ENCODE data around the gene UBXN2A. TPM values are rescaled to one million over a fixed set of nuclear protein-coding genes. Genes with fewer than 3 reads are reported as not detected.

Gene UBXN2A
- total and polyA plus RNA-seq, 2 experiments from 2014 or later = 17.2 to 18.0 TPM

DNA sequence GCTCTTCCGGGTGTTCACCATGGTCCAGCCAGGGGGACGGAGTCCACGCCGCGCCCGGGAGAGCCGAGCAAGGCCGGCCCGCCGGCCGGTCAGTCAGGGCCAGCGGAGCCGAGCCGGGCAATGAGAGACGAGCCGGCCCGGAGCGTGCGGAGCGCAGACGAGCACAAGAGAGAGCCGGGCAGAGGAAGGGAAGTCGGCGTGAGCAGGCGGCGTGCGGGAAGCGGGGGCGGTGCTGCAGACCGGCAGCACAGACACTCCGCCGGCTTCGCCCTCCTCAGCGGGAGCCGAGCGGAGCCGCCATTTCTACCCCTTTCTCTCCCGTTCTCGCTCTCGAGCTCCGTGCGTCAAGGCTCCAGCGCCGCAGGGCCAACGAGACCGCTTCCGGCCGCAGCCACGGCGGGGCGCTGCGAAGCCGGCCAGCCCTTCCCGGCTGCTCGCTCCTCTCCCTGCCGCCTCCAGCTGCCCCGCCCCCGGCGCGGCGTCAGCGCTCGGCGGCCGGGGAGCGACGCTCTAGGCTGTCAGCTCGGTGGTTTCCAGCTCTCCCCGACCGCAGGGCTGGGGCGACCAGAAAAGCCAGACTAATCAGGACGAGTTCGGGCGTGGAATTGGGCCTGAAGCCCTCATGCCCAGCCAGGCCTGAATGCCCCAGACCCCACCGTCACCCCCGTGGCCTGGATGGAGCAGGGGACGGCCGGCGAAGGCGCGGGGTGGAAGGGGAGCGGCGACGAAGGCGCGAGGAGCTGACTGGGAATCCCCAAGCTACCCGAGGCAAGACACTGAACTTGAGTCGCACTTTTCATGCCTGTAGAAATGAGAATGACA is 13.3 kb upstream of the UBXN2A start, which contains the start of gene ATAD2B:
ATAD2B (minus strand) TSS at position 374 of the 822 bp plus-strand sequence; CDS start at position 21, 353 bp downstream.
- peak within 1 kb of the TSS; percentile 97 for H3K9ac ChIP-seq
- TF ChIP-seq EZH2 (IDR thresholded peaks at IDR 0.05; ENCODE audit: insufficient read depth, poor library complexity, severe bottlenecking) (no peak), EZH2phosphoT487 (IDR thresholded peaks at IDR 0.05; ENCODE audit: insufficient read depth, low read depth) (no peak)
- peak within 1 kb of the TSS; percentile 98 for H3K4me3 ChIP-seq
- DNase-seq = peak; percentile 97
- H2AFZ ChIP-seq = peak within 1 kb of the TSS; percentile 92
- H3K4me2 ChIP-seq (ENCODE audit: unreplicated experiment) = peak within 1 kb of the TSS; percentile 95
- H4K20me1 ChIP-seq (ENCODE audit: insufficient read depth) = no peaks in the 10 kb centered on the region
- in situ Hi-C loops (cut with MboI) = no loop called here
- H3F3A ChIP-seq (ENCODE audit: insufficient read depth) = peaks cover 26% of the 10 kb centered on the region
- H3K36me3 ChIP-seq (ENCODE audit: low read depth) = no peaks in the 10 kb centered on the region
- H3K9me3 ChIP-seq (ENCODE audit: low read depth) = no peaks in the 10 kb centered on the region
- H3K9me2 ChIP-seq (ENCODE audit: insufficient read depth) = no peaks in the 10 kb centered on the region
- no peaks in the 10 kb centered on the region for H3K27me3 ChIP-seq (replicated peaks; ENCODE audit: insufficient read depth)
- peak within 1 kb of the TSS; percentile 96 for H3K27ac ChIP-seq
- H3K79me2 ChIP-seq (ENCODE audit: insufficient read depth) = peaks cover 72% of the 10 kb centered on the region
- H3K4me1 ChIP-seq (ENCODE audit: insufficient read depth) = peaks cover 22% of the 10 kb centered on the region
- 1% methylated on average over 32 to 82 of the region's 88 CpGs for WGBS, 2 experiments (ENCODE audit: low coverage in 1 of 2, low lambda C conversion rate in 2 of 2, missing lambda C conversion rate in 2 of 2)

DNA sequence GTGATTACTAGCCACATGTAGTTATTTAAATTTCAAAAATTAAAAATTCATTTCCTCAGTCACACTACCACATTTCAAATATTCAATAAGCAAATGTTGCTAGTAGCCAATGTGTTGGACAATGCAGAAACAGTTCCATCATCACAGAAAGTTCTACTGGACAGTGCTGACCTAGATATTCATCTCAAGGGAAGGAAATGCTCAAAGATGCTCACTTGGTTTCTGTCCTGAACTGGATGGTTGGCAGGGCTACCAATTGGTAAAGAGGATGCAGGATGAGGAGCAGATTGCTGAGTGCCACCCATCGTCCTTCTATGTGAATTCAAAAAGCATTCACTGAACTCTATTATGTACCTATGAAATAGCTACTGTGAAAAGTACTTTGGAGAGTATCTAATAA is 6.0 kb upstream of the UBXN2A start:
- H3F3A ChIP-seq (ENCODE audit: insufficient read depth) = peaks cover 7% of the 10 kb centered on the region; the same call in 1 of the 2 replicates
- no peaks in the 10 kb centered on the region for H3K36me3 ChIP-seq (ENCODE audit: low read depth)
- WGBS, 2 experiments (ENCODE audit: low coverage in 1 of 2, low lambda C conversion rate in 2 of 2, missing lambda C conversion rate in 2 of 2) = 88 to 100% methylated on average over 1 of the region's 1 CpG
- no peak overlapping the region for H3K4me2 ChIP-seq (ENCODE audit: unreplicated experiment)
- TF ChIP-seq EZH2phosphoT487 (IDR thresholded peaks at IDR 0.05; ENCODE audit: insufficient read depth, low read depth) (no peak), EZH2 (IDR thresholded peaks at IDR 0.05; ENCODE audit: insufficient read depth, poor library complexity, severe bottlenecking) (no peak)
- DNase-seq = no peak
- no peak overlapping the region for H3K27ac ChIP-seq
- no peaks in the 10 kb centered on the region for H3K4me1 ChIP-seq (ENCODE audit: insufficient read depth)
- no peak overlapping the region for H2AFZ ChIP-seq
- H3K9ac ChIP-seq = no peak overlapping the region
- H3K9me2 ChIP-seq (ENCODE audit: insufficient read depth) = no peaks in the 10 kb centered on the region
- peaks cover 12% of the 10 kb centered on the region; the same call in 1 of the 2 replicates for H3K79me2 ChIP-seq (ENCODE audit: insufficient read depth)
- H3K9me3 ChIP-seq (ENCODE audit: low read depth) = no peaks in the 10 kb centered on the region
- H3K4me3 ChIP-seq = no peak overlapping the region
- no peaks in the 10 kb centered on the region for H4K20me1 ChIP-seq (ENCODE audit: insufficient read depth)
- in situ Hi-C loops (cut with MboI) = no loop called here
- H3K27me3 ChIP-seq (replicated peaks; ENCODE audit: insufficient read depth) = no peaks in the 10 kb centered on the region

DNA sequence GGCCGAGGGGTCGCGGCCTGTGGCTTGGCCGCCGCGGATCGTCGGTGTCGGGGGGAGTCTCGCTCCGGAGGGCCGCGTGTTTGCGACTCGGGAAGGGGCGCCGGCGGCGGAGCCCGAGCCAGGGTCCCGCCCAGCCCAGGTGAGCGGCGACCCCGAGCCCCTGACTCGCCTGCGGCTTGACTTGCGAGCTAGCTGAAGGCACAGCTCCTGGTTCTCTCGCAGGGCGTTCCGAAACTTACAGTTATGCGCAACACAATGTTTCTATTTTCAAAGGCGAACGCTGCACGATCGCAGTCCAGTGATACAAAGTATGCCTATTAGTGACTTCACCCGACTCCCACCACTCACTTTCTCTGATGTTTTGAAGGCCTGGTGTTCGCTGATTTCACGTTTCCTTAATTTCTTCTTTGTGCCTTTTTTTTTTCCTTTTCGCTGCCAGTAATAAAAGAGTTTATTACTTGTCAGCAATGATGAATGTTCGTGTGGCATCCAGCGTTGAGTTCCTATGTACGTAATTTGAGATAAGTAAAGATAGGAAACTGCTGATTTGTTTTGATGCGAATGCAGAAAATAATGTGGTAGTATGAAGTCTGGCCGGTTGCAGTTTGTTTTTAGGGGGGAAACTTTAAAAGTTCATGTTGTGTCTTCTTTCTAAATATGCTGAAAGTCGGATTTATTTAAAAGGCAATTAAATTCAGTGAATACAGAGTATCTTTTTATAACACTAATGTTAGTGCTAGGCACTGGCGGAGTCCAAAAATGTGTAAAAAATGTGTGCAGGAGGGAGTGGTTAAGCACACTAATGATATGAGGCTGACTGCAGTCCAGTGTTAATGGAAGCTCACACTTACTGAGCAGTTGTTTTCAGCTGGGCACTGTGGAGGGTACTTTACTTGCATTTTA is 706 bp downstream of the UBXN2A start:
- peak overlapping the region; percentile 93 for H3K4me3 ChIP-seq
- no peaks in the 10 kb centered on the region for H3K36me3 ChIP-seq (ENCODE audit: low read depth)
- peaks cover 7% of the 10 kb centered on the region; the same call in 1 of the 2 replicates for H3K4me1 ChIP-seq (ENCODE audit: insufficient read depth)
- H3K27ac ChIP-seq = peak overlapping the region; percentile 53
- no peaks in the 10 kb centered on the region for H3K9me2 ChIP-seq (ENCODE audit: insufficient read depth)
- WGBS, 2 experiments (ENCODE audit: low coverage in 1 of 2, low lambda C conversion rate in 2 of 2, missing lambda C conversion rate in 2 of 2) = 2% methylated on average over 21 to 43 of the region's 46 CpGs
- H3K9me3 ChIP-seq (ENCODE audit: low read depth) = no peaks in the 10 kb centered on the region
- TF ChIP-seq EZH2phosphoT487 (IDR thresholded peaks at IDR 0.05; ENCODE audit: insufficient read depth, low read depth) = no peak
- no peak for TF ChIP-seq EZH2 (IDR thresholded peaks at IDR 0.05; ENCODE audit: insufficient read depth, poor library complexity, severe bottlenecking)
- peaks cover 11% of the 10 kb centered on the region; the same call in 1 of the 2 replicates for H3F3A ChIP-seq (ENCODE audit: insufficient read depth)
- in situ Hi-C loops (cut with MboI) = no loop called here
- H3K27me3 ChIP-seq (replicated peaks; ENCODE audit: insufficient read depth) = no peaks in the 10 kb centered on the region
- peak overlapping the region; percentile 79 for H3K9ac ChIP-seq
- H3K79me2 ChIP-seq (ENCODE audit: insufficient read depth) = peaks cover 52% of the 10 kb centered on the region
- H3K4me2 ChIP-seq (ENCODE audit: unreplicated experiment) = peak overlapping the region; percentile 87
- DNase-seq = peak; percentile 70
- H2AFZ ChIP-seq = peak overlapping the region; percentile 91
- H4K20me1 ChIP-seq (ENCODE audit: insufficient read depth) = no peaks in the 10 kb centered on the region

DNA sequence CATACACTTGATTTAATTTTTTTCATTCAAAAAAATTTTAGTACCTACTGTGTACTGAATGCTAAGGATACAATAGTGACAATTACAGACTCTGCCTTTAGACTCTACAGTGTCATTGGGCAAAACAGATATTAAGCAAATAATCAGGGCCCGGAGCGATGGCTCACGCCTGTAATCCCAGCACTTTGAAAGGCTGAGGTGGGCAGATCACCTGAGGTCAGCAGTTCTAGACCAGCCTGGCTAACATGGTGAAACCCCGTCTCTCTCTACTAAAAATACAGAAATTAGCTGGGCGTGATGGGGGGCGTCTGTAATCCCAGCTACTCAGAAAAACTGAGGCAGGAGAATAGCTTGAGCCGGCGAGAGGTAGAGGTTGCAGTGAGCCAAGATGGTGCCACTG is 1.4 kb downstream of the UBXN2A start:
- Histone ChIP-seq H3K36me3 (ENCODE audit: low read depth) (no peaks in the 10 kb centered on the region), H3K9me3 (ENCODE audit: low read depth) (no peaks in the 10 kb centered on the region), H3K4me3 (peak overlapping the region; percentile 93), H4K20me1 (ENCODE audit: insufficient read depth) (no peaks in the 10 kb centered on the region), H3K9me2 (ENCODE audit: insufficient read depth) (no peaks in the 10 kb centered on the region), H3K9ac (peak overlapping the region; percentile 79; the same call in 1 of the 2 replicates), H3K79me2 (ENCODE audit: insufficient read depth) (peaks cover 59% of the 10 kb centered on the region), H3F3A (ENCODE audit: insufficient read depth) (peaks cover 11% of the 10 kb centered on the region; the same call in 1 of the 2 replicates), H3K4me2 (ENCODE audit: unreplicated experiment) (peak overlapping the region; percentile 87), H2AFZ (no peak overlapping the region), H3K27me3 (replicated peaks; ENCODE audit: insufficient read depth) (no peaks in the 10 kb centered on the region), H3K27ac (no peak overlapping the region), H3K4me1 (ENCODE audit: insufficient read depth) (peaks cover 7% of the 10 kb centered on the region; the same call in 1 of the 2 replicates)
- DNase-seq = no peak
- WGBS, 2 experiments (ENCODE audit: low coverage in 1 of 2, low lambda C conversion rate in 2 of 2, missing lambda C conversion rate in 2 of 2) = 91 to 95% methylated on average over 8 of the region's 8 CpGs
- TF ChIP-seq EZH2phosphoT487 (IDR thresholded peaks at IDR 0.05; ENCODE audit: insufficient read depth, low read depth) (no peak), EZH2 (IDR thresholded peaks at IDR 0.05; ENCODE audit: insufficient read depth, poor library complexity, severe bottlenecking) (no peak)
- in situ Hi-C loops (cut with MboI) = no loop called here

Measured in GM23248 (cell line).